ENCODE results near the gene CSN1S1. TPM values are rescaled to one million over a fixed set of nuclear protein-coding genes. Genes with fewer than 3 reads are reported as not detected.
"Not testable (repeated sequence)": the region's sequence is repeated elsewhere in the genome, so short reads cannot be mapped to it uniquely, and the experiment has no call there.

The CSN1S1 gene
- total RNA-seq, 1 donor, result not detected

DNA sequence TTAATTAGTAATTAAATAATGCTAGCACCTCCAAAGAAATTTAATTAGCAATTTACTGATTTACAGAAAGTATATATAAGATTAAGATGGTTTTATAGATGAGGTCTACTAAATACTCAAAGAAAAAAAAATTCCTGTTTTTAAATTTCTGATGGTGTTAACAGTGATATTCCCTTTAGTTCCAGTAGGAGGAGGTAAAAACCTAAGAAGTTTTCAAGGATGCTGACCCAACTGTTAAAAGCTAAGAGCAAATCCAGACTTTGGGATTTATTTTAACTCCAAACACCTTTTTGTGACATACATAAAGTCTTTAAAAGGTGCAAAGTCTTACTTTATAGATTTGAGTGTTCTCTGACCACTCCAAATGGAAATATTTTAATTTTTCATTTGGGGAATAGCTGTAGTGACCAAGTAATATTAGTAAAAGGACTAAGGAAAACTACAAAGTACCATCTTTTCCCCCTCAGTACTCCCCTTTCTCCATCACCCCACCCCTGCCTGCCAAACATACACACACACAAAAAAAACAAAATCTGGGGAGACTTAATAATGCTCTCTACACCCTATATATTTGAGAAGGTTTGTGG, 34.2 kb upstream of the CSN1S1 start:
- TF ChIP-seq, protein P1, sequence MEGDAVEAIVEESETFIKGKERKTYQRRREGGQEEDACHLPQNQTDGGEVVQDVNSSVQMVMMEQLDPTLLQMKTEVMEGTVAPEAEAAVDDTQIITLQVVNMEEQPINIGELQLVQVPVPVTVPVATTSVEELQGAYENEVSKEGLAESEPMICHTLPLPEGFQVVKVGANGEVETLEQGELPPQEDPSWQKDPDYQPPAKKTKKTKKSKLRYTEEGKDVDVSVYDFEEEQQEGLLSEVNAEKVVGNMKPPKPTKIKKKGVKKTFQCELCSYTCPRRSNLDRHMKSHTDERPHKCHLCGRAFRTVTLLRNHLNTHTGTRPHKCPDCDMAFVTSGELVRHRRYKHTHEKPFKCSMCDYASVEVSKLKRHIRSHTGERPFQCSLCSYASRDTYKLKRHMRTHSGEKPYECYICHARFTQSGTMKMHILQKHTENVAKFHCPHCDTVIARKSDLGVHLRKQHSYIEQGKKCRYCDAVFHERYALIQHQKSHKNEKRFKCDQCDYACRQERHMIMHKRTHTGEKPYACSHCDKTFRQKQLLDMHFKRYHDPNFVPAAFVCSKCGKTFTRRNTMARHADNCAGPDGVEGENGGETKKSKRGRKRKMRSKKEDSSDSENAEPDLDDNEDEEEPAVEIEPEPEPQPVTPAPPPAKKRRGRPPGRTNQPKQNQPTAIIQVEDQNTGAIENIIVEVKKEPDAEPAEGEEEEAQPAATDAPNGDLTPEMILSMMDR (IDR thresholded peaks at IDR 0.05; ENCODE audit: insufficient read depth, low read depth, low read length), result peak; percentile 24
- DNase-seq (ENCODE audit: low read depth), result peak; percentile 1
- no peak overlapping the region for H3K4me3 ChIP-seq (ENCODE audit: low read depth, low read length)

DNA sequence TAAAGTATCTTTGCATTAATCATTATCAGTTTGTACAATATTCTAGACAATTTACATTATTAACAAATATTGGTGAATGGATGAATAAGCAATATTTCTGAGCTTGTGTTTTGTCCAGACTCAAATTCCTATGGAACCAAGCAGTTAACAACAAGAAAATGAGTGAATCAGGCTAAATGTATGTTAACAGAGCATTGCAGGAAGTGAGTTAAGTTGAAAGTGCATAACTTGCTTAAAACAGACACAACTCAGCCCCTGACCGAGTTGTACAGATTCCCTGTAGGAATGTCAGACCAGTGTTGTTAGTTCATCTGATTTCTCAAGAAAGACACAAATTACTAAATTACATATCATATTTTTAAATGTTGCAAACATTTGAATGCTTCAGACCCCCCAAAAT, 23.7 kb upstream of the CSN1S1 start:
- no peak for DNase-seq (ENCODE audit: low read depth)

DNA sequence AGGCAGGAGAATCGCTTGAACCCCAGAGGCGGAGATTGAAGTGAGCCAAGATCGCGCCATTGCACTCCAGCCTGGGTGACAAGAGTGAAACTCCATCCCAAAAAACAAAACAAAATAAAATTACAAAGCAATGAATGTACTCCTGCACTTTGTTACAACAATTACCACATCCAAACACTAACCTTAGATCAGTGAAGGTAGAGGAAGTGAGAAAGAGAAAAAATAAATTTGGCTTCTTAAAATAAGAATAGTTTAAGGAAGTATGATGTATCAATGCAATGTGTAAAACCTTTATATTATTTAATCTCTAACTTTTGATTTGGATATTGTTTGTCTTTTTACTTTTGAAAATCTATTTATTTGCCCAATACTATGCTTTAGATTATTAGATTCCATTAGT, 21.7 kb upstream of the CSN1S1 start:
- TF ChIP-seq, protein P1 (IDR thresholded peaks at IDR 0.05; ENCODE audit: insufficient read depth, low read depth, low read length), result no peak

More for the DNA sequence above, 23.7 kb upstream of the CSN1S1 start:
- H3K4me3 ChIP-seq (ENCODE audit: low read depth, low read length), result no peak overlapping the region
- TF ChIP-seq, protein P1 (IDR thresholded peaks at IDR 0.05; ENCODE audit: insufficient read depth, low read depth, low read length), result no peak

DNA sequence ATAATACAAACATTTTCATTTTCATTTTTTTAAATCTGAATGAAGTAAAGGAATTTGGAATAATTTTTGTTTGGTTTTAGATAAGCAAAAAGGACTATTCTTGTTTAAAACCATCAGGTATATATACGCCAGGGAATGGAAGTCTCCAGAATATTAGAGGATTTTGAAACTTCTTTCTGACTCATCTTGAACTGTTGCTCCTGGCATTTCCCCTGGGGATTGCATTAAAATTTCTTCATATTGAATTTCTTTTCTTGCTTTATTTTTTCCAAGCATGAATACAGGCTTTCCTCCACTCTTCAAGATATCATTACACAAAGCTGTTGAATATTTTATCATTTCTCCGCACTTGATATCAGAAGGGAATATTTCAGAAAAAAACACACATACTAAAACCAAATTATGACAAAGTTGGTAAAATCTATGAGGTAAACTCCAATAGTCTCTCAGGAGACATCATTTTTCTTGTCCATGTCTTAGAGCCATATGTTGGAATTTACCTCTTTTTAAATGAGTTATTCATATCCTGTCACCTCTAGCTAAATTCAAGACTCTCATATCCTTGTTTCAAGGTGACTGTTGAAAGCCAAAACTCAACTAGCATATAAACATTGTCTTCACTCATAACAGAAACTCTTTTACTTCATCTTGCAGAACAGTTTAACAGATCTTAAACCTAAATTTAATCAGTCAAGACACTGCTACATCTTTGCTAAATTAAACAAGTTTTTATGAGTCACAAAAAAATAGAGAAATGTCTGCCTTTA, 20.7 kb upstream of the CSN1S1 start:
- no peak overlapping the region for H3K4me3 ChIP-seq (ENCODE audit: low read depth, low read length)
- peak; percentile 6 for DNase-seq (ENCODE audit: low read depth)
- TF ChIP-seq, protein P1 (IDR thresholded peaks at IDR 0.05; ENCODE audit: insufficient read depth, low read depth, low read length), result no peak

More for the DNA sequence above, 21.7 kb upstream of the CSN1S1 start:
- H3K4me3 ChIP-seq (ENCODE audit: low read depth, low read length), result no peak overlapping the region
- DNase-seq (ENCODE audit: low read depth), result no peak

GRCh38 chr4:69920874-69921273, 10.0 kb upstream of the CSN1S1 start:
- no peak for DNase-seq (ENCODE audit: low read depth)
- TF ChIP-seq, protein P1 (IDR thresholded peaks at IDR 0.05; ENCODE audit: insufficient read depth, low read depth, low read length), result no peak
- no peak overlapping the region for H3K4me3 ChIP-seq (ENCODE audit: low read depth, low read length)

DNA sequence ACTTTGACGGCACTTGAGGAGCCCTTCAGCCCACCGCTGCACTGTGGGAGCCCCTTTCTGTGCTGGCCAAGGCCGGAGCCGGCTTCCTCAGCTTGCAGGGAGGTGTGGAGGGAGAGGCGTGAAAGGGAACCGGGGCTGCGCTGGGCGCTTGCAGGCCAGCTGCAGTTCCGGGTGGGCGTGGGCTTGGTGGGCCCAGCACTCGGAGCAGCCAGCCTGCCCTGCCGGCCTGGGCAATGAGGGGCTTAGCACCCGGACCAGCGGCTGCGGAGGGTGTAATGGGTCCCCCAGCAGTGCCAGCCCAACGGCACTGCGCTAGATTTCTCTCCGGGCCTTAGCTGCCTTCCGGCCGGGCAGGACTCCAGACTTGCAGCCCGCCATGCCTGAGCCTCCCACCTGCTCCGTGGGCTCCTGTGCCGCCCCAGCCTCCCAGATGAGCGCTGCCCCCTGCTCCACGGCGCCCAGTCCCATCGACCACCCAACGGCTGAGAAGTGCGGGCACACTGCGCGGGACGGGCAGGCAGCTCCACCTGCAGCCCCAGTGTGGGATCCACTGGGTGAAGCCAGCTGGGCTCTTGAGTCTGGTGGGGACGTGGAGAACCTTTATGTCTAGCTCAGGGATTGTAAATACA, 7.0 kb upstream of the CSN1S1 start:
- H3K4me3 ChIP-seq (ENCODE audit: low read depth, low read length); DNase-seq (ENCODE audit: low read depth): not testable (repeated sequence)

DNA sequence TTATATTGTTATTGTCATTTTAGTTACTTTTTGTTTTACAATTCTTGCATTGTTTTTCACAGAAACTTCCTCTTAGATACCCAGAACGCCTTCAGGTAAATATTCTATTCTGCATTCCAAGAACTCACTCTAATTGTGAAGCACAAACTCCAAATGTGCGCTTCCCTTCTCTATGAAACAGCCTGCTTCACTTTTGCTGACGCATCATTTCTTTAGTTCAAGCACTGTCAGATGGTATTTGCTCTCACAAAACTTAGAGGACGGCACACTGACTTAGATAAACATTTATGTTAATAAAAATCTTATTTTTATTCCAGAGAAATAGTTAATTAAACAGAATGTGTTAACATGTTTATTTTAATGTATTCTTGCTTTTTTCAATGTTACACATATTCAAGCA, 3.3 kb downstream of the CSN1S1 start:
- DNase-seq (ENCODE audit: low read depth), result no peak
- TF ChIP-seq, protein P1 (IDR thresholded peaks at IDR 0.05; ENCODE audit: insufficient read depth, low read depth, low read length), result no peak
- H3K4me3 ChIP-seq (ENCODE audit: low read depth, low read length), result no peak overlapping the region
